Stomach (tissue), 9 donors: ENCODE measurements around the gene SH3PXD2A. TPM values are rescaled to one million over a fixed set of nuclear protein-coding genes. Genes with fewer than 3 reads are reported as not detected.
A peak's percentile ranks its signal among the peaks of the same experiment; 100 is the strongest.

ENCODE experiments used
- DNase-seq, 2 donors: peaks; one replicate each; pipeline versions ENCODE4 v3.0.0 to v3.0.0-alpha.2; 2013 to 2019
- H3K27ac ChIP-seq, 5 donors: fragments of 200-600 bp in 4 of 5; sonication (generic) in 4 of 5; one replicate each; pipeline ENCODE4 v1.5.1; 2013 to 2019; ENCODE audit warnings: mild to moderate bottlenecking in 1 of 5, moderate library complexity in 1 of 5
- H3K27me3 ChIP-seq, 3 donors: fragments of 200-600 bp; sonication (generic); one replicate each; pipeline ENCODE4 v1.5.1; 2017 to 2019; ENCODE audit warnings: mixed run types in 1 of 3
- H3K36me3 ChIP-seq, 4 donors: fragments of 200-600 bp; sonication (generic); 1 replicate in 3 of 4; 2 replicates in 1 of 4; pipeline ENCODE4 v1.5.1; 2016 to 2019
- H3K4me1 ChIP-seq, 4 donors: fragments of 200-600 bp; sonication (generic); one replicate each; pipeline ENCODE4 v1.5.1; 2016 to 2019
- H3K4me3 ChIP-seq, 4 donors: fragments of 200-600 bp; sonication (generic) in 3 of 4; one replicate each; pipeline ENCODE4 v1.5.1; 2016 to 2019; ENCODE audit warnings: mild to moderate bottlenecking in 1 of 4
- H3K9me3 ChIP-seq, 4 donors: fragments of 200-600 bp; sonication (generic); one replicate each; pipeline ENCODE4 v1.5.1; 2016 to 2019
- EP300 ChIP-seq: sonication (generic); formaldehyde crosslinking; IDR thresholded peaks from one replicate; pipeline ENCODE4 v1.6.1; 2017; ENCODE audit warnings: antibody characterized with exemption
- POLR2A ChIP-seq, 4 donors: fragments of 450-650 bp; IDR thresholded peaks; one replicate each; pipeline ENCODE4 v1.6.1; 2016; ENCODE audit warnings: antibody characterized with exemption in 4 of 4, control low read depth in 2 of 4, mild to moderate bottlenecking in 1 of 4, moderate library complexity in 1 of 4
- POLR2AphosphoS5 ChIP-seq, 3 donors: sonication (generic); formaldehyde crosslinking; IDR thresholded peaks; one replicate each; pipeline ENCODE4 v1.6.1; 2016; ENCODE audit warnings: antibody characterized with exemption in 3 of 3
- WGBS, 5 donors: extraction: QIAGEN DNeasy Blood & Tissue Kit in 3 of 5; methylation state at CpG; one replicate each; pipeline versions ENCODE4 v1.1.5 to v1.1.7; 2013 to 2018; 5-methylcytosine and 5-hydroxymethylcytosine counted together
- intact Hi-C: fragments of 100-400 bp; cut with DNase I; formaldehyde crosslinking; loops from one replicate; pipeline ENCODE4 v1.15.1; 2023; ENCODE audit warnings: low total_unique reads
- polyA plus RNA-seq, 3 donors: library from polyadenylated mRNA; stranded (reverse); fragments of 200-250 nt; gene quantifications; one replicate each; pipeline ENCODE4 v1.2.3, GENCODE V29; 2013
- total RNA-seq, 5 donors: library from RNA; depleted of rRNA; stranded (reverse); fragments of >200 nt; gene quantifications; one replicate each; pipeline versions ENCODE4 v1.1.0 to v1.2.3, GENCODE V29; 2014 to 2016
- TF ChIP-seq, protein P1 (sequence below), 7 experiments: fragments of 450-650 bp in 4 of 7; fragments of 200-600 bp in 3 of 7; sonication (generic) in 3 of 7; IDR thresholded peaks; one replicate each; pipeline ENCODE4 v1.5.1; 2016 to 2019; ENCODE audit warnings: antibody characterized with exemption in 7 of 7, control low read depth in 2 of 7, mild to moderate bottlenecking in 1 of 7
- donor health status: healthy with polysubstance abuse.
- donor health status: Bipolar disorder and iron deficiency.
- donor health status: healthy.

SH3PXD2A gene
- total and polyA plus RNA-seq, 8 donors: 12.8 to 51.6 (median 24.0) TPM

DNA sequence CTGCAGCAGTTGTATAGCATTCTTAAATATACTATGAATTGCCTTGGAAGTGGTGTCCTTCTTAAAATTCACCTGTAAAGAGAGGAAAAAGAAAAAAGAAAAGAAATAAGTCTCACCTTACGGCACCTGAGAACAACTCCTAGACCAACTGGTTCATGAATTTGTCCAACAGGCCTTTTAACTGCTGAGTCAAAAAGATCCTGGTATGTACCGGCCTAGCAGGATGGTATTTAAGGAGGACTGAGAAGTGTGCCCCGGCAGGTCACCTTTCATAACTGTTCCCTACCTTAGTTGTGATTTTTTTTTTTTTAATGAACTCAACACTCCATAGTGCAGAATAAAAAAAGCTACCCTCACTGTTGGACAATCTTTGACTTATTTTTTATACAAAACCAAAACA lies 36.8 kb upstream of the SH3PXD2A start:
- 41 to 65% (median 61%) methylated on average over 3 of the region's 3 CpGs for WGBS, 5 donors
- Histone ChIP-seq H3K27ac (peak overlapping the region in 4 of 5 donors; percentile 11 to 84 (median 77)), H3K27me3 (no peaks in the 10 kb centered on the region), H3K36me3 (peaks cover 8 to 45% (median 28%) of the 10 kb centered on the region in 4 donors), H3K9me3 (no peaks in the 10 kb centered on the region), H3K4me1 (peaks cover 39 to 79% (median 70%) of the 10 kb centered on the region in 4 donors), H3K4me3 (no peak overlapping the region)
- intact Hi-C loops: no loop called here
- DNase-seq: no peak
- TF ChIP-seq EP300: no peak
- no peak for TF ChIP-seq POLR2AphosphoS5 (IDR thresholded peaks at IDR 0.05)
- TF ChIP-seq, protein P1, sequence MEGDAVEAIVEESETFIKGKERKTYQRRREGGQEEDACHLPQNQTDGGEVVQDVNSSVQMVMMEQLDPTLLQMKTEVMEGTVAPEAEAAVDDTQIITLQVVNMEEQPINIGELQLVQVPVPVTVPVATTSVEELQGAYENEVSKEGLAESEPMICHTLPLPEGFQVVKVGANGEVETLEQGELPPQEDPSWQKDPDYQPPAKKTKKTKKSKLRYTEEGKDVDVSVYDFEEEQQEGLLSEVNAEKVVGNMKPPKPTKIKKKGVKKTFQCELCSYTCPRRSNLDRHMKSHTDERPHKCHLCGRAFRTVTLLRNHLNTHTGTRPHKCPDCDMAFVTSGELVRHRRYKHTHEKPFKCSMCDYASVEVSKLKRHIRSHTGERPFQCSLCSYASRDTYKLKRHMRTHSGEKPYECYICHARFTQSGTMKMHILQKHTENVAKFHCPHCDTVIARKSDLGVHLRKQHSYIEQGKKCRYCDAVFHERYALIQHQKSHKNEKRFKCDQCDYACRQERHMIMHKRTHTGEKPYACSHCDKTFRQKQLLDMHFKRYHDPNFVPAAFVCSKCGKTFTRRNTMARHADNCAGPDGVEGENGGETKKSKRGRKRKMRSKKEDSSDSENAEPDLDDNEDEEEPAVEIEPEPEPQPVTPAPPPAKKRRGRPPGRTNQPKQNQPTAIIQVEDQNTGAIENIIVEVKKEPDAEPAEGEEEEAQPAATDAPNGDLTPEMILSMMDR (IDR thresholded peaks at IDR 0.05): no peak
- no peak for TF ChIP-seq POLR2A (IDR thresholded peaks at IDR 0.05)

DNA sequence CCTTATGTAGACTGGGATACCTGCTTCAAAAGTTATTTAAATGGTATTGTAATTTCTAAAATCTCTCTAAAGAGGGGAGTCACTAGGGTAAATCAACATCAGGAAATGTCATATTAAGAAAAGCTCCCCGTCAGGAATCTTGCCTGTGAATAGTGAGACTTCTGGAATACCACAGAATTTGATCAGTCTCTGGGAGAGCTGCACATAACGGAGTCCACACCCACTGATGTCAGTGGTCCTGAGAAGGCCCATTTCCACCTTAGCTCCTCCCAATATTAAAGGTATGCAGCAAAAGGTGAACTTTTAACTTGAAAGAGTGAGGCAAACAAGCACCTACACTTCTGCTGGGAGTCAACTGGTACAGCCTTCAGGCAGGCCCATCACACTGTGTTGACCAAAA lies 35.3 kb upstream of the SH3PXD2A start:
- TF ChIP-seq EP300 (no peak), POLR2AphosphoS5 (IDR thresholded peaks at IDR 0.05) (no peak), POLR2A (IDR thresholded peaks at IDR 0.05) (no peak)
- DNase-seq: peak in 1 of 2 donors; percentile 42
- peaks cover 13 to 37% (median 24%) of the 10 kb centered on the region in 4 donors for H3K36me3 ChIP-seq
- peaks cover 37 to 70% (median 62%) of the 10 kb centered on the region in 4 donors for H3K4me1 ChIP-seq
- H3K9me3 ChIP-seq: no peaks in the 10 kb centered on the region
- H3K27me3 ChIP-seq: no peaks in the 10 kb centered on the region
- intact Hi-C loops: no loop called here
- H3K4me3 ChIP-seq: no peak overlapping the region
- peak overlapping the region; percentile 76 to 91 (median 84) for H3K27ac ChIP-seq
- WGBS, 5 donors: 50 to 85% (median 64%) methylated on average over 2 of the region's 2 CpGs

DNA sequence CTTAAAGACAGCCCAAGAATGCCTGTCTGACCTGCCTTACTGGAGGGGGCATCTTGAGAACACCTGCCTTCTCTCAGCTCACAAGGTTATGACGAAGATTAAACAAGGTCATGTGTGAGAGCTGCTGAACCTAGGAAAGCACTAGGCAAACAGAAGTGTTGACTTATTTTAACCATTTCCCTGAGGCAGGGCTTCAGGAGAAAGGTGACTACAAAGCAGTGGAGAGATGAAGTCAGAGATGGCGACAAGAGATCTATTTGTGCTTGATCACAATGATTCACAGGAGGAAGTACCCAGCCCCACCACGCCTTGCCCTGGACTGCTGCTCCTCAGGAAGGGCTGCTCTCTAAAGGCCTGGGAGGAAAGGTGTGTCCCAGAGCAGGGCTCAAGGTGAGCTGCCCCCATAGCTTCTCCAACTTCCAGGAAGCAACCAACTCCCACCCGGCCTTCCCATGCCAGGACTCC lies 34.9 kb upstream of the SH3PXD2A start:
- 31 to 51% (median 33%) methylated on average over 4 of the region's 4 CpGs for WGBS, 5 donors

DNA sequence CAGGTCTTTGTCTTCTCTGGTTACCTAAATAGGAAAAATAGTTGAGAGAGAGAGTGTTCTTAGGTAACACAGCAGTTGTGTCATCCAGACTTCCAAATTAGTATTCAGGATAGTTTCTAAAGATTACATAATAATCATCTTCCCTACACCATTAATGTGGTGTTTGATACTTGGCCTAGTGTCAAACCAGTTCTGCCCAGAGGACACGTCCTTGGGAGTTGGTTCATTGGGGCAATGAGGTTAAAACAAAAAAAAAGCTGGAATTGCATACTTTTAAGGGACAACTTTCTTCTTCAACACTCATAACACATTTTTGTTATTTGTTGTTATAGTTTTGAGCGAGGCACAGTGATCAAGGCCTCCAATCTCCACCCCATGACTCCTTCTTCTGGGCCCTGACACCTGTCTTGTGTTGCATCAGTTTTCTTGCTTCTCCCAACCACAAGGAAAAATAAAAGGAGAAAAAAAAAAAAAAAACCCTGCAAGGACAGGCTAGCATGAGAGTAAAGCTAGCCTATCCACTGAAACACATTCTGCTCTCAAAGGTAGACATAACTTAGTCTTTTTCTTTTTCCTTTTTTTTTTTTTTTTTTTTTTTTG lies 33.8 kb upstream of the SH3PXD2A start:
- peak overlapping the region; percentile 76 to 91 (median 84) for H3K27ac ChIP-seq
- peaks cover 13 to 40% (median 29%) of the 10 kb centered on the region in 4 donors for H3K36me3 ChIP-seq
- intact Hi-C loops: no loop called here
- peaks cover 26 to 56% (median 53%) of the 10 kb centered on the region in 4 donors for H3K4me1 ChIP-seq
- H3K9me3 ChIP-seq: no peaks in the 10 kb centered on the region
- DNase-seq: no peak
- 53 to 59% (median 55%) methylated on average over 2 of the region's 2 CpGs for WGBS, 5 donors
- H3K27me3 ChIP-seq: no peaks in the 10 kb centered on the region
- H3K4me3 ChIP-seq: no peak overlapping the region
- TF ChIP-seq, protein P1 (IDR thresholded peaks at IDR 0.05): no peak
- TF ChIP-seq POLR2A (IDR thresholded peaks at IDR 0.05): no peak
- no peak for TF ChIP-seq POLR2AphosphoS5 (IDR thresholded peaks at IDR 0.05)
- no peak for TF ChIP-seq EP300

More for the DNA sequence above, 34.9 kb upstream of the SH3PXD2A start:
- intact Hi-C loops: no loop called here
- H3K4me1 ChIP-seq: peaks cover 32 to 65% (median 58%) of the 10 kb centered on the region in 4 donors
- H3K36me3 ChIP-seq: peaks cover 13 to 36% (median 26%) of the 10 kb centered on the region in 4 donors
- TF ChIP-seq POLR2A (IDR thresholded peaks at IDR 0.05) (no peak), POLR2AphosphoS5 (IDR thresholded peaks at IDR 0.05) (peak in 2 of 3 donors; percentile 83 to 91)
- DNase-seq: peak; percentile 76 to 90
- H3K4me3 ChIP-seq: no peak overlapping the region
- H3K9me3 ChIP-seq: no peaks in the 10 kb centered on the region
- peak overlapping the region; percentile 76 to 91 (median 84) for H3K27ac ChIP-seq
- no peaks in the 10 kb centered on the region for H3K27me3 ChIP-seq

DNA sequence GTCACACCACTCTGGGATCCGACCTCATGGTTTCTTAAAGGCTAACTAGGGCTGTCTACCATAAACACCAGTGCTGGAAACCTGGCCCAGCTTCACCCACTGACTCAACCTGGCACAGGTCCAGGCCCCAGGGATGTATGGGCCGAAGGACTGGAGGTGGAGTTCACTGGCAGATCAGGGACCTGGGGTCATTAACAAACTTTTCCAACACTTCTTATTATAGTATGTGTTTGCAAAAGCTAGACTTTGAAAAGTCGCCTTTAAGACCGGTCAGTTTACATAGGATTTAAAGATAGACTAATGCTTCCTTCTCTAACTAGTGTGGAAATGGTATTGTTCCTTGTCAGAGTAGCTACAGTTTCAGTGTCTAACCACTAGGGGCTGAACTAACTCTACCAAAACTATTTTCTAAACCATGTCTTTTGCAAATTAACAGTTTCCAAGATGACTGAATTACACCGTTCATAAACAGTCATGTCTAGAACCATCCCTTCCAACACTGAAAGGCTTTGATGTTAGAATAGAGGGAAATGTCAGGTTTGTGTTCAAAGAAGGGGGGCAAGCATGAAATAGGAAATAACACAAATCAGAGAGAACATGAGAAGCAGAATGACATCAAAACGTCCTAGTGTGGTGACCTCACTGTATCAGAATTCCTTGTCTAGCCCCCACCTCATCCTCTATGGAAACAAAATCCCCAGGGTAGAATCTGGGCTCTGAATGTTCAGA lies 32.9 kb upstream of the SH3PXD2A start:
- Histone ChIP-seq H3K27ac (peak overlapping the region; percentile 76 to 91 (median 84)), H3K27me3 (no peaks in the 10 kb centered on the region), H3K4me3 (no peak overlapping the region), H3K4me1 (peaks cover 24 to 49% (median 43%) of the 10 kb centered on the region in 4 donors), H3K36me3 (peaks cover 13 to 44% (median 33%) of the 10 kb centered on the region in 4 donors), H3K9me3 (no peaks in the 10 kb centered on the region)
- TF ChIP-seq POLR2A (IDR thresholded peaks at IDR 0.05) (no peak), POLR2AphosphoS5 (IDR thresholded peaks at IDR 0.05) (peak in 2 of 3 donors; percentile 7 to 75), EP300 (no peak)
- TF ChIP-seq, protein P1 (IDR thresholded peaks at IDR 0.05): peak in 6 of 7 experiments; percentile 82 to 95 (median 88)
- intact Hi-C loops: no loop called here
- peak; percentile 90 for DNase-seq
- whole genome bisulfite sequencing, 5 donors: 6 to 8% (median 8%) methylated on average over 6 of the region's 6 CpGs
